Spleen (tissue), 7 donors: ENCODE data around the gene PDK2.

Source experiments
- CTCF ChIP-seq, 11 experiments: fragments of 200-600 bp in 7 of 11; fragments of 450-650 bp in 4 of 11; sonication (generic) in 4 of 11; IDR thresholded peaks in 8 of 11; conservative IDR thresholded peaks in 3 of 11; 1 replicate in 7 of 11; 2 replicates in 4 of 11; pipeline versions ENCODE4 v1.4.0 to v1.8.0; 2016 to 2021; ENCODE audit warnings: antibody characterized with exemption in 11 of 11, inconsistent platforms in 4 of 11, mild to moderate bottlenecking in 1 of 11
- POLR2A ChIP-seq, 3 donors: fragments of 450-650 bp; IDR thresholded peaks; one replicate each; pipeline ENCODE4 v1.5.1; 2017; ENCODE audit warnings: antibody characterized with exemption in 3 of 3, mild to moderate bottlenecking in 1 of 3
- POLR2AphosphoS5 ChIP-seq, 3 donors: sonication (generic); formaldehyde crosslinking; IDR thresholded peaks; one replicate each; pipeline ENCODE4 v1.5.1; 2017; ENCODE audit warnings: antibody characterized with exemption in 3 of 3
- donor health status: DM: no; HTN: no; CAD: no; lungs with moderate emphysema.
- donor health status: DM: no; HTN: no; CAD: no.
- donor health status: DM: no; HTN: no; CAD: no.

GRCh38 chr17:50118076-50118827 lies 23.1 kb downstream of the PDK2 start:
- TF ChIP-seq CTCF (IDR thresholded peaks at IDR 0.05 in 8 of 11, conservative IDR thresholded peaks at IDR 0.05 in 3 of 11) (no peak), POLR2A (IDR thresholded peaks at IDR 0.05) (no peak), POLR2AphosphoS5 (IDR thresholded peaks at IDR 0.05) (no peak)
